ENCODE measurements around the gene BBIP1. TPM values are rescaled to one million over a fixed set of nuclear protein-coding genes. Genes with fewer than 3 reads are reported as not detected.

BBIP1 gene
- total RNA-seq, 1 experiment from 2014 or later, result 46.9 TPM

GRCh38 chr10:110931769-110932381 is 12.9 kb upstream of the BBIP1 start:
- POLR2A ChIA-PET, result interaction anchor here (1.1 to 2.2 kb wide), 4 partner anchors 10 to 21 kb away, joined by 3 to 5 read pairs (median 4); partner anchors contain the start of genes BBIP1 and SHOC2
- DNase-seq (ENCODE audit: unreplicated experiment), result no peak
- Mint-ChIP-seq H3K27ac (ENCODE audit: low read depth, unreplicated experiment) (no peak overlapping the region), H3K9me3 (ENCODE audit: unreplicated experiment) (no peaks in the 10 kb centered on the region), H3K36me3 (ENCODE audit: insufficient read depth, unreplicated experiment) (peaks cover 8% of the 10 kb centered on the region), H3K4me1 (ENCODE audit: insufficient read depth, unreplicated experiment) (no peaks in the 10 kb centered on the region), H3K27me3 (ENCODE audit: insufficient read depth, unreplicated experiment) (no peaks in the 10 kb centered on the region), H3K4me3 (ENCODE audit: unreplicated experiment) (no peak overlapping the region)
- CTCF ChIA-PET, result no interaction called here
- BruUV-seq (replicated peaks), result no TSS peak
- intact Hi-C loops (cut with micrococcal nuclease), result no loop called here
- no peak for TF ChIP-seq CTCF (IDR thresholded peaks at IDR 0.05; ENCODE audit: unreplicated experiment)

DNA sequence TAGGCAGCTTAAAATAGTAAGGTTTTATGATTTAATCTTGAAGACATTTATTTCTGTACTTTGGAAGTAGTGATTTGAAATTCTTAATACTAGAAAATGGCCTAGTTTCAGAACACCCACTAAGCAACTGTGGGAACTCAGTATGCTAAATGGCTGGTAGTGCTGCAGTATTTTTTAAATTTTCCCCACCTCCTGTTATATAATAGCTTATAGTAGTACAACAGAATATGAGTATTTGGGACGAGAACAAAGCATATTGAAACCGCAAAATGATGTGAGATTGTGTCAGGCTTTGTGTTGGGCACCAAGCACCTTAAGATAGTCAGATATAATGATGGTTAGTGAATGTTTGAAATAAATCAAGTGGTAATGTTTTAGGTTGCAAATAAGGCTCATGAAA is 8.5 kb upstream of the BBIP1 start:
- no peak overlapping the region for H3K4me3 Mint-ChIP-seq (ENCODE audit: unreplicated experiment)
- H3K27ac Mint-ChIP-seq (ENCODE audit: low read depth, unreplicated experiment), result no peak overlapping the region
- ChIA-PET POLR2A (interaction anchor here (0.9 to 3.0 kb wide), 5 partner anchors 9 to 621 kb away, joined by 3 to 29 read pairs (median 3); partner anchors contain the start of genes BBIP1 and SHOC2), CTCF (no interaction called here)
- intact Hi-C loops (cut with micrococcal nuclease), result no loop called here
- BruUV-seq (replicated peaks), result no TSS peak
- no peak for DNase-seq (ENCODE audit: unreplicated experiment)
- peaks cover 5% of the 10 kb centered on the region for H3K36me3 Mint-ChIP-seq (ENCODE audit: insufficient read depth, unreplicated experiment)
- no peaks in the 10 kb centered on the region for H3K9me3 Mint-ChIP-seq (ENCODE audit: unreplicated experiment)
- H3K4me1 Mint-ChIP-seq (ENCODE audit: insufficient read depth, unreplicated experiment), result peaks cover 6% of the 10 kb centered on the region
- no peaks in the 10 kb centered on the region for H3K27me3 Mint-ChIP-seq (ENCODE audit: insufficient read depth, unreplicated experiment)
- no peak for TF ChIP-seq CTCF (IDR thresholded peaks at IDR 0.05; ENCODE audit: unreplicated experiment)

DNA sequence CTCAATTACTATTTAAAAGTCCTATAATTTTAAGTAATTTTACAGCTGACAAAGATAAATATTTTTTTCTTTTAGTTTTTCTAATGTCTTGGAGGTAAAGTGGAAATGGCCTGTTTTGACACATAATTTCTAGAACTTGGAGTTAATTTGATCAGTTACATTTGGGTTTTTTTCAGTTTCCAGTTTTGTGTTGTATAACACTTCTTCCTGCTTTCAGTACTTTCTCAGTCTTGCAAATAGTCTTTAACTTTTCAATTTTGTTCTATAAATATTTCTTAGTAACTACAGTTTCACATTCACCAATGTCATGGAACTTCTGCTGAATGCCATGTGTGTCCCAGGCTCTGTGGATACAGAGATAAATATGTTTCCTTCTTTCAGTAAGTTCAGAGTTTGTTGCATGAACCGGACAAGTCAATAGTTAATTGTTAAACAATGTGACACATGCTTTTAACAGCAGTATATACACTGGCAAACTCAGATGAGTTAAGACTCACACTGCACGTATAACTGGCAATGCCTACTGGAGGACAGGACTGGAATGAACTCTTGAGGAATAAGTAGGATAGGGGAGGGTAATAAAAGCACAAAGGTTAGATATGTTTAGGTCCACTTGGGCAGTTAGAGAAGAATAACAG is 5.0 kb upstream of the BBIP1 start:
- H3K27ac Mint-ChIP-seq (ENCODE audit: low read depth, unreplicated experiment), result no peak overlapping the region
- BruUV-seq (replicated peaks), result no TSS peak
- peaks cover 6% of the 10 kb centered on the region for H3K4me1 Mint-ChIP-seq (ENCODE audit: insufficient read depth, unreplicated experiment)
- H3K27me3 Mint-ChIP-seq (ENCODE audit: insufficient read depth, unreplicated experiment), result no peaks in the 10 kb centered on the region
- no peak overlapping the region for H3K4me3 Mint-ChIP-seq (ENCODE audit: unreplicated experiment)
- H3K9me3 Mint-ChIP-seq (ENCODE audit: unreplicated experiment), result no peaks in the 10 kb centered on the region
- POLR2A ChIA-PET, result interaction anchor here (0.6 to 0.7 kb wide), 3 partner anchors 12 to 155 kb away, joined by 3 read pairs; no protein-coding TSS in a partner anchor
- intact Hi-C loops (cut with micrococcal nuclease), result loop anchor here (5.0 kb wide), 1 partner anchor 113 kb away; no protein-coding TSS in a partner anchor
- no peak for DNase-seq (ENCODE audit: unreplicated experiment)
- H3K36me3 Mint-ChIP-seq (ENCODE audit: insufficient read depth, unreplicated experiment), result peaks cover 7% of the 10 kb centered on the region
- TF ChIP-seq CTCF (IDR thresholded peaks at IDR 0.05; ENCODE audit: unreplicated experiment), result no peak
- CTCF ChIA-PET, result no interaction called here

All from MCF 10A (cell line).